Measurements from ENCODE around the gene BBS5. TPM values are rescaled to one million over a fixed set of nuclear protein-coding genes. Genes with fewer than 3 reads are reported as not detected.

BBS5 gene
- 4.9 to 5.8 TPM (median 5.4 TPM) in 5 replicates for total RNA-seq (2022; extraction: Qiagen RNA extraction)

DNA sequence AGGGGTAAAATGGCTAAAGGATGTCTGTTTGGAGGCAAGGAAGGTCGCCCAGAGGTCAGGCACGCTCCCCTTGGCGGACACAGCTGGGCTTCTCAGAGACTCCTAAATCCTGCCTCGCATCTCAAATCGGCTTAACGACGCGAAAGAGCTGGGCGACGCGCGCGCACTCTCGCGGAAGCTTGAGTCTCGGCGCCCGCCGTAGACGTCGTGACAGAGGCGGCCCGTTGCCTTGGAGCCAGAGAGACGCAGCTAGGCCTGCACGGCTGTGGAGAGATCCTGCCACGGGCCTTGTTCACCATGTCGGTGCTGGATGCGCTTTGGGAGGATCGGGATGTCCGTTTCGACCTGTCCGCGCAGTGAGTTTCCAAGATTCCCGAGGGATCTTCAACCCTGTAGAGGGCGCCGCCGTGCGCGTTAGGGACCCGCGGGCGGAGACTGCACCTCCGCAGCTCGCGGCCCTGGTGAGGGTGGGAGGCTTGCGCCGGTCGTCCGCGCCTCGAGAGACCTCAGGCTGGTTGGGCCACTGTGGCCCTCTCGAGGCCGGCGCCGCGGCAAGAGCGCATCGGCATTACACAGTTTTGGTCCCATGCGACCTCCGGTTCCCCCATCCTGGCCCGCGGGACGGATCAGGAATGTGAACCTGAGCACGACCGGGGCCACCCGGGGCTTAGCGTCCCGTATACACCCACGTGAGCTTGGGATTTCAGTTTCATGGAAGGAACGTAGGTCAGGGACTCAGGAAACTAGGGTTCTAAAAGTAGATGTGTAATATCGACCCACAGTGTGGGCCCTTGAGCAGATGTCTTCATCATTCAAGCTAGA is at the start of gene BBS5:
BBS5 (plus strand) TSS at position 238 of the 822 bp plus-strand sequence; CDS start at position 298, 60 bp downstream.

DNA sequence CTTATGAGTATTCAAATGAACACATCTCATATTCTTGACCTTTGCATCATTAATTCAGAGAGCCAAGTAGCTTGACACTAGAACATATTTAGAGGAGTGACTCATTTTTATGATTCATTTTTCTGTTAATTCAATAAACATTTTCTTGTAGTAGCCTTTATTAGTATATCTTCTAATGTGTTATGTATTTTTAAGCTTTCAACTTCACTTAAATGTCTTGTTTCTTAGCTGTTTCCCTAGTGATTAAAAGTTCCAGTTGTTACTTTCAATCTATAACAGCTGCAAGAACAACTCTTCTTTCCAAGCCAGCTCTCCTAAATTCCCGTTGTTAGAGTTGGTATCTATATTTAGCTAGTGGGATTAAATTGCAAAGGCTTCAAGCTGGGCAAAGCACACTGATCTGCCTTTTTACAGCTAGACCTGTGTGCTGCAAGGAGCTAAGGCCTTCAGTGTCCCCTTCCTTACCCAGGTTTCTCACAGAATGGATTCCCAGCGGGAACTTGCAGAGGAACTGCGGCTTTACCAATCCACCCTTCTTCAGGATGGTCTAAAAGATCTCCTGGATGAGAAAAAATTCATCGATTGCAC is 30.1 kb downstream of the BBS5 start, which contains the start of gene KLHL41:
KLHL41 (plus strand) TSS at position 405 of the 588 bp plus-strand sequence; CDS start at position 482, 77 bp downstream.

Other genes starting within 250 kb of the BBS5 start
- 0.01 to 0.07 TPM (median 0.02 TPM) in 3 of 5 replicates, not detected in the others for gene LRP2, start 117.0 kb upstream of the BBS5 start, total RNA-seq (2022; extraction: Qiagen RNA extraction)
- gene KLHL41, start 30.2 kb downstream of the BBS5 start, total RNA-seq (2022; extraction: Qiagen RNA extraction) = 0.13 to 0.31 TPM (median 0.18 TPM) in 5 replicates
- gene FASTKD1, start 94.4 kb downstream of the BBS5 start, total RNA-seq (2022; extraction: Qiagen RNA extraction) = 20.4 to 24.1 TPM (median 20.9 TPM) in 5 replicates
- 29.2 to 54.8 TPM (median 37.4 TPM) in 5 replicates for gene PPIG, start 104.9 kb downstream of the BBS5 start, total RNA-seq (2022; extraction: Qiagen RNA extraction)
- 0.30 to 0.44 TPM (median 0.33 TPM) in 5 replicates for gene CFAP210, start 214.9 kb downstream of the BBS5 start, total RNA-seq (2022; extraction: Qiagen RNA extraction)
- gene PHOSPHO2, start 215.0 kb downstream of the BBS5 start, total RNA-seq (2022; extraction: Qiagen RNA extraction) = 1.7 to 3.8 TPM (median 3.0 TPM) in 5 replicates